ENCODE results near the gene C3orf33. TPM values are rescaled to one million over a fixed set of nuclear protein-coding genes. Genes with fewer than 3 reads are reported as not detected.

Gene C3orf33
- total and polyA plus RNA-seq, 2 of the 13 experiments (the other 11 are each of a cell fraction or from before 2014, with no cell fraction given), result 9.2 to 12.6 TPM

DNA sequence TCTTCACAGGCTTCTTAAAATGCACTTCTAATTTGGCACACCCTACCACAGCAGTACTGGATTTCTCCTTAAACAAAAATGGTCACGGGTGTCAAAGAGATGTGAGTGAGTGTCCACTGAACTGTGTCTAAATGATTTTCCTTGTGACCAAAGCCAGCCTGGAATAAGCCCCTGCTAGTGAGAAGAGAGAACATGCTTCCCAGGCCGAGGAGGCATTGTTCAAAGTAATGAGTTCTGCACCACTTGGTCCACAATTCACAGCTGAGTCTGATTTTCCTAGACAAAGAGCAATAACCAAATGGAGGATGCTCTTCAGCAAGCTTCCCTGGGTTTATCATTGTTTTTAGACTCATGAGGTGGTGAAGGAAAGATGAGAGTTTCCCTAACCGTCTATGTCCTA is 65.0 kb downstream of the C3orf33 start:
- ChIA-PET POLR2A (no interaction called here), CTCF (ENCODE audit: low intra/inter-chr PET ratio, low total read pairs) (no interaction called here)
- Histone ChIP-seq H3K4me1 (ENCODE audit: insufficient read depth, low read length) (peaks cover 59% of the 10 kb centered on the region), H2AFZ (ENCODE audit: low read length) (no peak overlapping the region), H3K79me2 (ENCODE audit: insufficient read depth, low read length) (no peaks in the 10 kb centered on the region), H3K36me3 (replicated peaks in 1 of 2; ENCODE audit: control insufficient read depth in 1 of 2, insufficient read depth in 2 of 2, low read length in 2 of 2) (no peaks in the 10 kb centered on the region), H3K4me2 (ENCODE audit: low read depth, low read length) (no peak overlapping the region), H3K27me3 (ENCODE audit: control insufficient read depth in 1 of 2, insufficient read depth in 2 of 2, low read length in 2 of 2) (peaks cover 0 to 3% of the 10 kb centered on the region in 2 experiments; a peak in 2 of 5 replicates), H3K9me3 (ENCODE audit: low read length) (no peaks in the 10 kb centered on the region), H3K27ac (ENCODE audit: extremely low read length, insufficient read depth, low read length) (no peak overlapping the region), H3K4me3 (replicated peaks in 1 of 3; ENCODE audit: insufficient read depth in 1 of 3, low read depth in 2 of 3, low read length in 3 of 3) (no peak overlapping the region), H3K9ac (ENCODE audit: insufficient read depth, low read depth, low read length) (no peak overlapping the region), H4K20me1 (ENCODE audit: insufficient read depth, low read length) (no peaks in the 10 kb centered on the region)
- no peak for FAIRE-seq
- no peak for ATAC-seq
- DNase-seq (ENCODE audit: low spot score), result no peak
- TF ChIP-seq ZNF263 (CRISPR knock-in tag; IDR thresholded peaks at IDR 0.05) (no peak), ZNF382 (CRISPR knock-in tag; IDR thresholded peaks at IDR 0.05; ENCODE audit: borderline replicate concordance) (no peak), GATAD1 (CRISPR knock-in tag; IDR thresholded peaks at IDR 0.05) (no peak), SMAD1 (CRISPR knock-in tag; IDR thresholded peaks at IDR 0.05; ENCODE audit: borderline replicate concordance, low read depth) (no peak), WIZ (CRISPR knock-in tag; IDR thresholded peaks at IDR 0.05) (no peak), SALL2 (CRISPR knock-in tag; IDR thresholded peaks at IDR 0.05) (no peak), ZNF703 (CRISPR knock-in tag; IDR thresholded peaks at IDR 0.05; ENCODE audit: borderline replicate concordance) (no peak), KDM6A (CRISPR knock-in tag; IDR thresholded peaks at IDR 0.05; ENCODE audit: low read depth) (no peak), RXRA (CRISPR knock-in tag; IDR thresholded peaks at IDR 0.05) (no peak), SOX5 (CRISPR knock-in tag; IDR thresholded peaks at IDR 0.05; ENCODE audit: borderline replicate concordance) (no peak), ZFX (CRISPR knock-in tag; IDR thresholded peaks at IDR 0.05; ENCODE audit: low read depth) (no peak), PLRG1 (conservative IDR thresholded peaks at IDR 0.05) (no peak), SNAI1 (CRISPR knock-in tag; IDR thresholded peaks at IDR 0.05; ENCODE audit: borderline replicate concordance) (no peak), SIX4 (CRISPR knock-in tag; IDR thresholded peaks at IDR 0.05) (no peak), SMAD3 (CRISPR knock-in tag; IDR thresholded peaks at IDR 0.05) (no peak), PPARG (CRISPR knock-in tag; conservative IDR thresholded peaks at IDR 0.05) (no peak)
- TF ChIP-seq, protein P1, sequence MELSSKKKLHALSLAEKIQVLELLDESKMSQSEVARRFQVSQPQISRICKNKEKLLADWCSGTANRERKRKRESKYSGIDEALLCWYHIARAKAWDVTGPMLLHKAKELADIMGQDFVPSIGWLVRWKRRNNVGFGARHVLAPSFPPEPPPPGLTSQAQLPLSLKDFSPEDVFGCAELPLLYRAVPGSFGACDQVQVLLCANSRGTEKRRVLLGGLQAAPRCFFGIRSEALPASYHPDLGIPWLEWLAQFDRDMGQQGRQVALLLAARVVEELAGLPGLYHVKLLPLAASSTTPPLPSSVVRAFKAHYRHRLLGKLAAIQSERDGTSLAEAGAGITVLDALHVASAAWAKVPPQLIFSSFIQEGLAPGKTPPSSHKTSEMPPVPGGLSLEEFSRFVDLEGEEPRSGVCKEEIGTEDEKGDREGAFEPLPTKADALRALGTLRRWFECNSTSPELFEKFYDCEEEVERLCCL (CRISPR knock-in tag; IDR thresholded peaks at IDR 0.05; ENCODE audit: borderline replicate concordance), result no peak
- TF ChIP-seq, protein P2, sequence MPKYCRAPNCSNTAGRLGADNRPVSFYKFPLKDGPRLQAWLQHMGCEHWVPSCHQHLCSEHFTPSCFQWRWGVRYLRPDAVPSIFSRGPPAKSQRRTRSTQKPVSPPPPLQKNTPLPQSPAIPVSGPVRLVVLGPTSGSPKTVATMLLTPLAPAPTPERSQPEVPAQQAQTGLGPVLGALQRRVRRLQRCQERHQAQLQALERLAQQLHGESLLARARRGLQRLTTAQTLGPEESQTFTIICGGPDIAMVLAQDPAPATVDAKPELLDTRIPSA (CRISPR knock-in tag; IDR thresholded peaks at IDR 0.05; ENCODE audit: borderline replicate concordance), result no peak
- TF ChIP-seq, protein P3, sequence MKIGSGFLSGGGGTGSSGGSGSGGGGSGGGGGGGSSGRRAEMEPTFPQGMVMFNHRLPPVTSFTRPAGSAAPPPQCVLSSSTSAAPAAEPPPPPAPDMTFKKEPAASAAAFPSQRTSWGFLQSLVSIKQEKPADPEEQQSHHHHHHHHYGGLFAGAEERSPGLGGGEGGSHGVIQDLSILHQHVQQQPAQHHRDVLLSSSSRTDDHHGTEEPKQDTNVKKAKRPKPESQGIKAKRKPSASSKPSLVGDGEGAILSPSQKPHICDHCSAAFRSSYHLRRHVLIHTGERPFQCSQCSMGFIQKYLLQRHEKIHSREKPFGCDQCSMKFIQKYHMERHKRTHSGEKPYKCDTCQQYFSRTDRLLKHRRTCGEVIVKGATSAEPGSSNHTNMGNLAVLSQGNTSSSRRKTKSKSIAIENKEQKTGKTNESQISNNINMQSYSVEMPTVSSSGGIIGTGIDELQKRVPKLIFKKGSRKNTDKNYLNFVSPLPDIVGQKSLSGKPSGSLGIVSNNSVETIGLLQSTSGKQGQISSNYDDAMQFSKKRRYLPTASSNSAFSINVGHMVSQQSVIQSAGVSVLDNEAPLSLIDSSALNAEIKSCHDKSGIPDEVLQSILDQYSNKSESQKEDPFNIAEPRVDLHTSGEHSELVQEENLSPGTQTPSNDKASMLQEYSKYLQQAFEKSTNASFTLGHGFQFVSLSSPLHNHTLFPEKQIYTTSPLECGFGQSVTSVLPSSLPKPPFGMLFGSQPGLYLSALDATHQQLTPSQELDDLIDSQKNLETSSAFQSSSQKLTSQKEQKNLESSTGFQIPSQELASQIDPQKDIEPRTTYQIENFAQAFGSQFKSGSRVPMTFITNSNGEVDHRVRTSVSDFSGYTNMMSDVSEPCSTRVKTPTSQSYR (CRISPR knock-in tag; IDR thresholded peaks at IDR 0.05; ENCODE audit: borderline replicate concordance), result no peak
- BruUV-seq (replicated peaks), result no TSS peak
- in situ Hi-C loops (cut with HindIII; ENCODE audit: extremely low pct_ligation_motif_present, low pct_unique_long_range_greater_than_20kb) (no loop called here), intact Hi-C loops (cut with micrococcal nuclease; ENCODE audit: unreplicated experiment) (no loop called here)
- 65% methylated on average over 3 of the region's 3 CpGs for WGBS (ENCODE audit: low lambda C conversion rate)

Data from HepG2 (cell line).